Gastroesophageal sphincter (tissue), 2 donors: Measurements from ENCODE around the gene GLRX5.

Source experiments
- EP300 ChIP-seq: sonication (generic); formaldehyde crosslinking; IDR thresholded peaks from one replicate; pipeline ENCODE4 v1.6.1; 2017; ENCODE audit warnings: antibody characterized with exemption, mild to moderate bottlenecking
- POLR2A ChIP-seq, 2 donors: fragments of 450-650 bp; IDR thresholded peaks; one replicate each; pipeline ENCODE4 v1.6.1; 2017; ENCODE audit warnings: antibody characterized with exemption in 2 of 2, mild to moderate bottlenecking in 2 of 2, moderate library complexity in 1 of 2
- POLR2AphosphoS5 ChIP-seq: sonication (generic); formaldehyde crosslinking; IDR thresholded peaks from one replicate; pipeline ENCODE4 v1.6.1; 2017; ENCODE audit warnings: antibody characterized with exemption

DNA sequence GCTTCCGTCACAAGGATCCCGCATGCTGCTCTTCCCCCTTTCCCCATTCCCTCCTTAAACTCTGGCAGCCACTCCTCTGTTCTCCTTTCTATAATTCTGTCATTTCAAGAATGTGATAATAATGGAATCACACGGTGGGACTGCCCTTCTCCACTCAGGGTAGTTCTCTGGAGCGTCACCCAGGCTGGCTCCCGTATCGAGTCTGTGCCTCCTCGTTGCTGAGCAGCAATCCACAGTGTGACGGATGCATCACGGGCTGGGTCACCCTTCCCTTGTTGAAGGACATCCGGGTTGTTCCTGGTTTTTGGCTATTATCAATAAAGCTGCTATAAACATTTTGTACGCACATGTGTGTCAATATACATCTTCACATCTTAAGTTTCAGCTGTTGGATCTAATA is 12.7 kb upstream of the GLRX5 start:
- TF ChIP-seq EP300 (no peak), POLR2AphosphoS5 (no peak), POLR2A (IDR thresholded peaks at IDR 0.05) (no peak)
